GM12878 (cell line): ENCODE measurements around the gene TRAPPC3. TPM values are rescaled to one million over a fixed set of nuclear protein-coding genes. Genes with fewer than 3 reads are reported as not detected.

ENCODE experiments used
- ATAC-seq: fragments of 200-7000 bp; cut with Tn5 transposase; 3 replicates; pipeline ENCODE4 v1.9.1; 2020; ENCODE audit warnings: mild to moderate bottlenecking, moderate library complexity
- BruUV-seq: library from RNA; stranded (reverse); fragments of 400-500 nt; replicated peaks from 2 replicates; lab custom pipeline; 2021; lab: Mats Ljungman, UMichigan
- CTCF ChIA-PET: fragments of 300-600 bp; sonication (Branson Sonifier 250); formaldehyde crosslinking; extraction: SDS; loops from one replicate; lab custom pipeline; 2021; ENCODE audit warnings: inconsistent platforms; lab: Yijun Ruan, JAX
- POLR2A ChIA-PET: fragments of 350-600 bp; formaldehyde crosslinking; extraction: SDS; loops from one replicate; lab custom pipeline; 2021; ENCODE audit warnings: inconsistent platforms; lab: Charles Lee
- RAD21 ChIA-PET: fragments of 300-600 bp; sonication (Branson Sonifier 250); formaldehyde crosslinking; loops from one replicate; lab custom pipeline; 2023; ENCODE audit warnings: antibody characterized with exemption; ENCODE audit not compliant: unreplicated experiment; lab: Charles Lee
- SMC1A ChIA-PET: fragments of 300-600 bp; sonication (Branson Sonifier 250); formaldehyde crosslinking; loops from one replicate; lab custom pipeline; 2023; ENCODE audit not compliant: unreplicated experiment, uncharacterized antibody; lab: Charles Lee
- DNase-seq: peaks from one replicate; pipeline ENCODE4 v3.0.0-alpha.2; 2011; ENCODE audit warnings: low read depth, low spot score
- FAIRE-seq: peaks from 3 replicates; lab custom pipeline; 2011; peaks lifted over from hg19 to GRCh38; lab: Jason Lieb, UNC
- H2AFZ ChIP-seq: 2 replicates; pipeline ENCODE4 v1.6.0; 2011; ENCODE audit warnings: low read depth, low read length, control low read depth; ENCODE audit not compliant: control insufficient read depth
- H3K27ac ChIP-seq: 2 replicates; pipeline ENCODE4 v1.5.1; 2011; ENCODE audit warnings: control low read depth; ENCODE audit not compliant: control insufficient read depth, insufficient read depth
- H3K27me3 ChIP-seq, 2 experiments: replicated peaks in 1 of 2; 2 replicates each; pipeline versions ENCODE4 v1.6.0 to v1.6.1; 2011; ENCODE audit warnings: low read length in 1 of 2; ENCODE audit not compliant: control insufficient read depth in 2 of 2, insufficient read depth in 2 of 2
- H3K36me3 ChIP-seq, 2 experiments: 2 replicates each; pipeline ENCODE4 v1.5.1; 2011; ENCODE audit warnings: low read length in 1 of 2; ENCODE audit not compliant: control insufficient read depth in 2 of 2, insufficient read depth in 2 of 2
- H3K4me1 ChIP-seq: 2 replicates; pipeline ENCODE4 v1.6.1; 2011; ENCODE audit warnings: mild to moderate bottlenecking, low read length, moderate library complexity, mixed read lengths; ENCODE audit not compliant: control insufficient read depth, insufficient read depth
- H3K4me2 ChIP-seq: 2 replicates; pipeline ENCODE4 v1.6.0; 2011; ENCODE audit warnings: control low read depth; ENCODE audit not compliant: control insufficient read depth, insufficient read depth
- H3K4me3 ChIP-seq: fragments of 200-600 bp; sonication (generic); 2 replicates; pipeline ENCODE4 v1.5.1; 2016
- H3K79me2 ChIP-seq: 2 replicates; pipeline ENCODE4 v1.6.0; 2011; ENCODE audit warnings: low read length; ENCODE audit not compliant: control insufficient read depth, insufficient read depth
- H3K9ac ChIP-seq: 2 replicates; pipeline ENCODE4 v1.8.0; 2011; ENCODE audit warnings: low read length, control low read depth, mixed read lengths; ENCODE audit not compliant: control insufficient read depth, insufficient read depth
- H3K9me3 ChIP-seq: replicated peaks from 3 replicates; pipeline ENCODE4 v1.5.1; 2011; ENCODE audit warnings: mild to moderate bottlenecking, low read length; ENCODE audit not compliant: control insufficient read depth, insufficient read depth
- H4K20me1 ChIP-seq: 2 replicates; pipeline ENCODE4 v1.6.0; 2011; ENCODE audit not compliant: control insufficient read depth, insufficient read depth
- CBX3 ChIP-seq: fragments of 200-600 bp; sonication (generic); IDR thresholded peaks from 2 replicates; pipeline ENCODE4 v1.6.1; 2016; ENCODE audit warnings: low read depth, borderline replicate concordance
- CEBPB ChIP-seq, 2 experiments: fragments of 150-350 bp in 1 of 2; IDR thresholded peaks; 2 replicates each; pipeline ENCODE4 v1.6.1; 2012 to 2014; ENCODE audit warnings: low read depth in 2 of 2, low read length in 2 of 2, borderline replicate concordance in 1 of 2, inconsistent platforms in 1 of 2
- NR2C1 ChIP-seq: fragments of 450-650 bp; IDR thresholded peaks from 2 replicates; pipeline ENCODE4 v1.6.1; 2017; ENCODE audit warnings: antibody characterized with exemption, mild to moderate bottlenecking, moderate library complexity
- POU2F2 ChIP-seq: IDR thresholded peaks from 3 replicates; pipeline ENCODE4 v1.6.1; 2011; ENCODE audit warnings: low read depth, mild to moderate bottlenecking, low read length, borderline replicate concordance
- RCOR1 ChIP-seq: conservative IDR thresholded peaks from 2 replicates; pipeline ENCODE4 v1.6.1; 2012; ENCODE audit warnings: low read depth, low read length, improper control_type of control experiment
- REST ChIP-seq: IDR thresholded peaks from 2 replicates; pipeline ENCODE4 v1.6.1; 2012; ENCODE audit warnings: mild to moderate bottlenecking, low read depth, low read length
- TAF1 ChIP-seq: IDR thresholded peaks from 2 replicates; pipeline ENCODE4 v1.6.1; 2011; ENCODE audit warnings: mild to moderate bottlenecking, low read depth, low read length, borderline replicate concordance
- WRNIP1 ChIP-seq: IDR thresholded peaks from 2 replicates; pipeline ENCODE4 v1.6.1; 2011; ENCODE audit warnings: low read depth, low read length, improper control_type of control experiment, borderline replicate concordance
- WGBS: methylation state at CpG from one replicate; pipeline ENCODE4 v1.1.6; 2016; ENCODE audit warnings: low lambda C conversion rate; ENCODE audit not compliant: insufficient replicate concordance, insufficient coverage; ENCODE audit errors: missing lambda C conversion rate; 5-methylcytosine and 5-hydroxymethylcytosine counted together
- in situ Hi-C: fragments of 300-500 bp; cut with MboI; formaldehyde crosslinking; loops from 9 replicates; pipeline ENCODE4 v1.14.3; 2018; ENCODE audit warnings: mixed read lengths
- intact Hi-C: fragments of 100-400 bp; cut with micrococcal nuclease; formaldehyde crosslinking; loops from one replicate; pipeline ENCODE4 v1.14.2; 2022; ENCODE audit not compliant: unreplicated experiment
- polyA plus RNA-seq, 11 experiments: library from polyadenylated mRNA; depleted of rRNA in 4 of 11; unstranded in 6 of 11; stranded (reverse) in 5 of 11; fragments of >200 nt; fragmentation: Nextera tagmentation in 4 of 11; fragmentation: Illumina TruSeq in 1 of 11; extraction: Ambion mirVana in 4 of 11; extraction: Trizol in 1 of 11; gene quantifications; 1 replicate in 1 of 11; 2 replicates in 10 of 11; pipeline versions ENCODE4 v1.2.1 to v1.2.3, GENCODE V29; 2011 to 2016; ENCODE audit warnings: inconsistent platforms in 2 of 11, missing spikeins in 2 of 11, low read depth in 1 of 11
- total RNA-seq, 4 experiments: library from RNA; depleted of rRNA in 3 of 4; stranded (reverse); fragments of >200 nt in 3 of 4; fragmentation: Illumina TruSeq in 1 of 4; extraction: Trizol in 1 of 4; gene quantifications; 2 replicates each; pipeline versions ENCODE4 v1.2.1 to v1.2.3, GENCODE V29; 2013 to 2021

TRAPPC3 gene
- total and polyA plus RNA-seq, 10 of the 15 experiments (the other 5 are each of a cell fraction or from before 2014, with no cell fraction given): 14.7 to 122 (median 70.5) TPM

- TF ChIP-seq REST: no peak
- TF ChIP-seq NR2C1: no peak
- no peak for TF ChIP-seq CBX3
- TF ChIP-seq, all 136 proteins: peak for 0
These were observed 21.5 kb upstream of the TRAPPC3 start (continued) for GRCh38 chr1:36170643-36171412.

GRCh38 chr1:36168514-36168913, 19.2 kb upstream of the TRAPPC3 start:
- no peak overlapping the region for H3K4me3 ChIP-seq
- peaks cover 6 to 24% of the 10 kb centered on the region in 2 experiments for H3K36me3 ChIP-seq
- intact Hi-C loops: no loop called here
- H3K4me2 ChIP-seq: no peak overlapping the region
- no peaks in the 10 kb centered on the region for H3K27me3 ChIP-seq
- H3K27ac ChIP-seq: no peak overlapping the region
- 100% methylated on average over 3 of the region's 3 CpGs for WGBS
- H3K9me3 ChIP-seq: no peaks in the 10 kb centered on the region
- ChIA-PET POLR2A (interaction anchor here (0.7 to 1.6 kb wide), 2 partner anchors 8 to 23 kb away, joined by 3 to 6 read pairs; no protein-coding TSS in a partner anchor), RAD21 (no interaction called here), CTCF (interaction anchor here (2.9 kb wide), 1 partner anchor 20 kb away, joined by 14 read pairs; no protein-coding TSS in a partner anchor), SMC1A (interaction anchor here (1.9 kb wide), 1 partner anchor 19 kb away, joined by 5 read pairs; the partner anchor contains the start of gene TRAPPC3)
- no peak overlapping the region for H2AFZ ChIP-seq
- FAIRE-seq (no peak), ATAC-seq (no peak), DNase-seq (no peak)
- peaks cover 9% of the 10 kb centered on the region for H3K4me1 ChIP-seq
- H3K9ac ChIP-seq: no peak overlapping the region
- no peaks in the 10 kb centered on the region; the same call in 1 of the 2 replicates for H4K20me1 ChIP-seq
- peak in 1 of 2 experiments; percentile 8; a peak in 1 of 4 replicates for TF ChIP-seq CEBPB (IDR thresholded peaks at IDR 0.05; ENCODE audit: borderline replicate concordance in 1 of 2, low read depth in 2 of 2, low read length in 2 of 2)
- TF ChIP-seq WRNIP1: no peak
- TF ChIP-seq RCOR1: no peak
- TF ChIP-seq POU2F2: no peak
- TF ChIP-seq TAF1: no peak
- in situ Hi-C loops: no loop called here
- peaks cover 36% of the 10 kb centered on the region for H3K79me2 ChIP-seq
- BruUV-seq: no TSS peak
